C4-2B (cell line): ENCODE results near the gene FCN1.

Source experiments
- CTCF ChIP-seq: fragments of 450-650 bp; conservative IDR thresholded peaks from 2 replicates; pipeline ENCODE4 v1.5.1; 2017; ENCODE audit warnings: mild to moderate bottlenecking
- ZFX ChIP-seq: fragments of 450-650 bp; IDR thresholded peaks from 2 replicates; pipeline ENCODE4 v1.6.1; 2017

GRCh38 chr9:134960701-134961181 is 43.0 kb upstream of the FCN1 start:
- TF ChIP-seq CTCF (no peak), ZFX (no peak)
